Measurements from ENCODE around the gene SLC6A5. TPM values are rescaled to one million over a fixed set of nuclear protein-coding genes. Genes with fewer than 3 reads are reported as not detected.

Gene SLC6A5
- total RNA-seq, 1 experiment from 2014 or later = not detected

- no peak overlapping the region for H2AK5ac ChIP-seq (ENCODE audit: insufficient read length, low read length)
- H3K4me2 ChIP-seq (ENCODE audit: insufficient read depth, insufficient read length, low read length) = no peak overlapping the region
- no peaks in the 10 kb centered on the region for H4K20me1 ChIP-seq (ENCODE audit: control insufficient read depth, insufficient read depth, insufficient read length)
- H3K23me2 ChIP-seq (ENCODE audit: insufficient read length, low read depth, low read length, poor library complexity, severe bottlenecking) = no peaks in the 10 kb centered on the region
- H2BK120ac ChIP-seq (ENCODE audit: low read depth, low read length, poor library complexity, severe bottlenecking) = no peak overlapping the region
- H4K91ac ChIP-seq (ENCODE audit: insufficient read length, low read depth, low read length) = no peak overlapping the region
- Mint-ChIP-seq H3K27ac (no peak overlapping the region), H3K27me3 (ENCODE audit: low read depth) (peaks cover 10% of the 10 kb centered on the region; the same call in 1 of the 2 replicates), H3K9me3 (no peaks in the 10 kb centered on the region; a peak in 1 of 5 replicates), H3K4me3 (no peak overlapping the region; a peak in 1 of 5 replicates), H3K4me1 (peaks cover 23 to 24% of the 10 kb centered on the region in 2 experiments), H3K36me3 (ENCODE audit: insufficient read depth in 1 of 3, low read depth in 3 of 3) (no peaks in the 10 kb centered on the region)
- H3K79me2 ChIP-seq (ENCODE audit: insufficient read depth, low read length) = no peaks in the 10 kb centered on the region
- H4K8ac ChIP-seq (replicated peaks; ENCODE audit: insufficient read length, low read depth, low read length) = no peak overlapping the region
- TF ChIP-seq CTCF (conservative IDR thresholded peaks at IDR 0.05) = no peak
- WGBS (ENCODE audit: extremely low coverage, insufficient read length, low lambda C conversion rate) = no CpG with 5 or more reads among the region's 4 CpGs
- no peak for DNase-seq
- no peak overlapping the region for H2BK12ac ChIP-seq (ENCODE audit: insufficient read length, low read depth, low read length)
- H2AFZ ChIP-seq (ENCODE audit: low read length) = no peak overlapping the region
- no peaks in the 10 kb centered on the region for H3K79me1 ChIP-seq (ENCODE audit: insufficient read depth, low read depth, low read length, poor library complexity, severe bottlenecking)
- no peak overlapping the region for H2BK15ac ChIP-seq (ENCODE audit: low read depth, low read length)
- H2BK5ac ChIP-seq (ENCODE audit: insufficient read length, low read length) = no peak overlapping the region
- no peak overlapping the region for H3K9ac ChIP-seq (ENCODE audit: extremely low read depth, insufficient read length, low read length)
- no peak overlapping the region for H3K56ac ChIP-seq (ENCODE audit: insufficient read length, low read depth, low read length)
- H3K27ac ChIP-seq (ENCODE audit: insufficient read length, low read depth, low read length) = no peak overlapping the region
- H4K5ac ChIP-seq (ENCODE audit: insufficient read length, low read depth, low read length) = no peak overlapping the region
- no peak overlapping the region for H3T11ph ChIP-seq (ENCODE audit: low read length)
- no peak overlapping the region for H3K18ac ChIP-seq (ENCODE audit: insufficient read length, low read depth, low read length)
- H3K14ac ChIP-seq (ENCODE audit: insufficient read depth, low read length) = no peak overlapping the region
- no peaks in the 10 kb centered on the region for H3K27me3 ChIP-seq (ENCODE audit: insufficient read depth, low read length)
- H3K9me3 ChIP-seq (ENCODE audit: control insufficient read depth, low read depth, low read length) = no peaks in the 10 kb centered on the region
- H2BK20ac ChIP-seq (ENCODE audit: low read depth, low read length, poor library complexity, severe bottlenecking) = no peak overlapping the region
- H3K4me1 ChIP-seq (ENCODE audit: insufficient read depth, low read length) = peaks cover 8% of the 10 kb centered on the region; the same call in 1 of the 2 replicates
- H3K4ac ChIP-seq (ENCODE audit: low read depth, low read length) = no peak overlapping the region
- H3K23ac ChIP-seq (ENCODE audit: insufficient read length, low read depth, low read length) = no peak overlapping the region
Observed at GRCh38 chr11:20626279-20626678, 26.9 kb downstream of the SLC6A5 start.

Measured in H9 (cell line).